Measurements from ENCODE around the gene CDH23.

DNA sequence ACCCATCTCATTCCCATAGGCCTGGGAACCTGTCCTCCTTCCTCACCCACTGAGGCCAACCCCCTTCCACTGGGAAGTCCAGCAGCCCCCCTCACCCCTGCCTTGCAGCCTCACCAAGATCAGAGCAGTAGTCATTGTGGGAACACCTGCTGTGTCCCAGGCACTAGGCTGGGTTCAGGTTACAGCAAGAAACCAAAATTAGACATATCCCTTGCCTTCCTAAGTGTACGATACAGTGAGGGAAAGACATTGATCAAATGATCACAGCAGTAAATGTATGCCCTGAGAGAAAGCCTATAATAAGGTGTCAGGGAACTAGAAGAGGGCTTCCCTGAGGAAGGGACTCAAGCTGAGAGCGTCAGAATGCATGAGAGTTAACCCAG, 339.8 kb downstream of the CDH23 start:
- no peak for TF ChIP-seq POLR2A (IDR thresholded peaks at IDR 0.05)
- TF ChIP-seq, protein P1, sequence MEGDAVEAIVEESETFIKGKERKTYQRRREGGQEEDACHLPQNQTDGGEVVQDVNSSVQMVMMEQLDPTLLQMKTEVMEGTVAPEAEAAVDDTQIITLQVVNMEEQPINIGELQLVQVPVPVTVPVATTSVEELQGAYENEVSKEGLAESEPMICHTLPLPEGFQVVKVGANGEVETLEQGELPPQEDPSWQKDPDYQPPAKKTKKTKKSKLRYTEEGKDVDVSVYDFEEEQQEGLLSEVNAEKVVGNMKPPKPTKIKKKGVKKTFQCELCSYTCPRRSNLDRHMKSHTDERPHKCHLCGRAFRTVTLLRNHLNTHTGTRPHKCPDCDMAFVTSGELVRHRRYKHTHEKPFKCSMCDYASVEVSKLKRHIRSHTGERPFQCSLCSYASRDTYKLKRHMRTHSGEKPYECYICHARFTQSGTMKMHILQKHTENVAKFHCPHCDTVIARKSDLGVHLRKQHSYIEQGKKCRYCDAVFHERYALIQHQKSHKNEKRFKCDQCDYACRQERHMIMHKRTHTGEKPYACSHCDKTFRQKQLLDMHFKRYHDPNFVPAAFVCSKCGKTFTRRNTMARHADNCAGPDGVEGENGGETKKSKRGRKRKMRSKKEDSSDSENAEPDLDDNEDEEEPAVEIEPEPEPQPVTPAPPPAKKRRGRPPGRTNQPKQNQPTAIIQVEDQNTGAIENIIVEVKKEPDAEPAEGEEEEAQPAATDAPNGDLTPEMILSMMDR (IDR thresholded peaks at IDR 0.05), result no peak

Data from adrenal gland (tissue), 5 donors.